OCI-LY3 (cell line): ENCODE results near the gene BCAS2.

Experiments
- H2AFZ ChIP-seq: fragments of 200-600, 300-600 bp; shearing (Covaris generic); 2 replicates; pipeline ENCODE4 v1.6.0; 2014; ENCODE audit warnings: antibody characterized with exemption, low read depth, low read length
- H3K27ac ChIP-seq: fragments of 200-600, 300-600 bp; sonication (generic); 2 replicates; pipeline ENCODE4 v1.5.1; 2014; ENCODE audit warnings: mild to moderate bottlenecking, low read length, moderate library complexity, mixed read lengths
- H3K27me3 ChIP-seq: fragments of 200-600, 300-600 bp; sonication (generic); 2 replicates; pipeline ENCODE4 v1.6.1; 2014; ENCODE audit warnings: low read depth, low read length, mixed read lengths
- H3K36me3 ChIP-seq: fragments of 200-600, 300-600 bp; sonication (generic); replicated peaks from 2 replicates; pipeline ENCODE3; 2014; ENCODE audit warnings: low read depth, low read length, mixed read lengths
- H3K4me1 ChIP-seq: fragments of 300-600, 200-600 bp; sonication (generic); 2 replicates; pipeline ENCODE4 v1.6.1; 2014; ENCODE audit warnings: low read length, mixed read lengths
- H3K4me2 ChIP-seq: fragments of 200-600, 300-600 bp; sonication (generic); 2 replicates; pipeline ENCODE4 v1.6.1; 2014; ENCODE audit warnings: low read length, mixed read lengths
- H3K4me3 ChIP-seq: fragments of 300-600, 200-600 bp; sonication (generic); 2 replicates; pipeline ENCODE4 v1.5.1; 2014; ENCODE audit warnings: antibody characterized with exemption, mild to moderate bottlenecking, low read length, moderate library complexity
- H3K79me2 ChIP-seq: fragments of 300-600, 200-600 bp; shearing (Covaris generic); 2 replicates; pipeline ENCODE4 v1.6.1; 2014; ENCODE audit warnings: mild to moderate bottlenecking, low read length, mixed read lengths
- H3K9ac ChIP-seq: fragments of 300-600, 200-600 bp; shearing (Covaris generic); 2 replicates; pipeline ENCODE4 v1.6.0; 2014; ENCODE audit warnings: mild to moderate bottlenecking, low read length, moderate library complexity
- H3K9me3 ChIP-seq: fragments of 200-600, 300-600 bp; shearing (Covaris generic); 2 replicates; pipeline ENCODE4 v1.6.1; 2014; ENCODE audit warnings: low read length, mixed read lengths; ENCODE audit not compliant: insufficient read depth
- H4K20me1 ChIP-seq: fragments of 200-600, 300-600 bp; sonication (generic); 2 replicates; pipeline ENCODE4 v1.6.1; 2016; ENCODE audit warnings: low read length, mixed read lengths; ENCODE audit not compliant: insufficient read depth
- EZH2phosphoT487 ChIP-seq: fragments of 200-600 bp; shearing (Covaris generic); IDR thresholded peaks from 2 replicates; pipeline ENCODE4 v1.6.1; 2018; ENCODE audit warnings: antibody characterized with exemption, mixed run types, low read depth
- TF ChIP-seq, protein P1 (sequence below): fragments of 200-600, 300-600 bp; sonication (generic); IDR thresholded peaks from 2 replicates; pipeline ENCODE4 v1.5.1; 2014; ENCODE audit warnings: antibody characterized with exemption, low read length, low read depth

BCAS2 gene

DNA sequence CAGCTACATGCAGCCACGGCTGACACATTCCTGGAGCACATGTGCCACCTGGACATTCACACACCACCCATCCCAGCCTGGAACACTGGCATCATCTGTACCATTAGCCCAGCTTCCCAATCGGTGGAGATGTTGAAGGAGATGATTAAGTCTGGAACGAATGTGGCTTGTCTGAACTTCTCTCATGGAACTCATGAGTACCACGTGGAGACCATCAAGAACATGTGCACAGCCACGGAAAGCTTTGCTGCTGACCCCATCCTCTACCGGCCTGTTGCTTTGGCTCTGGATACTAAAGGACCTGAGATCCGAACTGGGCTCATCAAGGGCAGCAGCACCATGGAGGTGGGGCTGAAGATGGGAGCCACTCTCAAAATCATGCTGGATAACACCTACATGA is 45.4 kb downstream of the BCAS2 start:
- Histone ChIP-seq H3K27me3 (no peaks in the 10 kb centered on the region), H3K9ac (no peak overlapping the region), H3K27ac (no peak overlapping the region), H3K4me2 (no peak overlapping the region), H3K36me3 (no peaks in the 10 kb centered on the region), H4K20me1 (no peaks in the 10 kb centered on the region), H2AFZ (no peak overlapping the region), H3K4me1 (no peaks in the 10 kb centered on the region; the same call in 1 of the 2 replicates), H3K9me3 (no peaks in the 10 kb centered on the region), H3K4me3 (no peak overlapping the region), H3K79me2 (no peaks in the 10 kb centered on the region)
- no peak for TF ChIP-seq EZH2phosphoT487
- TF ChIP-seq, protein P1, sequence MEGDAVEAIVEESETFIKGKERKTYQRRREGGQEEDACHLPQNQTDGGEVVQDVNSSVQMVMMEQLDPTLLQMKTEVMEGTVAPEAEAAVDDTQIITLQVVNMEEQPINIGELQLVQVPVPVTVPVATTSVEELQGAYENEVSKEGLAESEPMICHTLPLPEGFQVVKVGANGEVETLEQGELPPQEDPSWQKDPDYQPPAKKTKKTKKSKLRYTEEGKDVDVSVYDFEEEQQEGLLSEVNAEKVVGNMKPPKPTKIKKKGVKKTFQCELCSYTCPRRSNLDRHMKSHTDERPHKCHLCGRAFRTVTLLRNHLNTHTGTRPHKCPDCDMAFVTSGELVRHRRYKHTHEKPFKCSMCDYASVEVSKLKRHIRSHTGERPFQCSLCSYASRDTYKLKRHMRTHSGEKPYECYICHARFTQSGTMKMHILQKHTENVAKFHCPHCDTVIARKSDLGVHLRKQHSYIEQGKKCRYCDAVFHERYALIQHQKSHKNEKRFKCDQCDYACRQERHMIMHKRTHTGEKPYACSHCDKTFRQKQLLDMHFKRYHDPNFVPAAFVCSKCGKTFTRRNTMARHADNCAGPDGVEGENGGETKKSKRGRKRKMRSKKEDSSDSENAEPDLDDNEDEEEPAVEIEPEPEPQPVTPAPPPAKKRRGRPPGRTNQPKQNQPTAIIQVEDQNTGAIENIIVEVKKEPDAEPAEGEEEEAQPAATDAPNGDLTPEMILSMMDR: no peak

DNA sequence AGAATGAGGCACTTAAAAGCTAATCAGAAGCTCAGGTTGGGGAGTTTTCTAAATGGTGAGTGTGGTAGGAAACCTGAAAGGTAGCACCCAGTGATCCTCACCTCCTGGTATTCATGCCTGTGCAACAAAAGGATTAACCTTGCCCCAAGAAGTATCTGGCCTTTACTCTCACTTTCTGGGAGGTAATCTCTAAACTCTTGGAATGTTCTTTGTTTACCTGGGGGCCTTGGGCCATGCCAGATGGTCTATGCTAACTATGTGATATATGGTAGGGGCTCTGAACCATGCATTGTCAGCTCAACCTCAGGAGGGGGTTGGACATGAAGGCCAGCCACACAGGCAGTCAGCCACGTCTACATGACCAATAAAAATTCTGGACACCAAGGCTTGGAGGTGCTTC is 46.0 kb downstream of the BCAS2 start:
- H3K4me3 ChIP-seq: no peak overlapping the region
- no peak overlapping the region for H3K27ac ChIP-seq
- no peak overlapping the region for H2AFZ ChIP-seq
- H3K79me2 ChIP-seq: no peaks in the 10 kb centered on the region
- H3K4me2 ChIP-seq: no peak overlapping the region
- no peak for TF ChIP-seq EZH2phosphoT487
- TF ChIP-seq, protein P1: no peak
- no peaks in the 10 kb centered on the region for H4K20me1 ChIP-seq
- no peaks in the 10 kb centered on the region; the same call in 1 of the 2 replicates for H3K4me1 ChIP-seq
- H3K9me3 ChIP-seq: no peaks in the 10 kb centered on the region
- no peak overlapping the region for H3K9ac ChIP-seq
- H3K36me3 ChIP-seq: no peaks in the 10 kb centered on the region
- H3K27me3 ChIP-seq: no peaks in the 10 kb centered on the region

DNA sequence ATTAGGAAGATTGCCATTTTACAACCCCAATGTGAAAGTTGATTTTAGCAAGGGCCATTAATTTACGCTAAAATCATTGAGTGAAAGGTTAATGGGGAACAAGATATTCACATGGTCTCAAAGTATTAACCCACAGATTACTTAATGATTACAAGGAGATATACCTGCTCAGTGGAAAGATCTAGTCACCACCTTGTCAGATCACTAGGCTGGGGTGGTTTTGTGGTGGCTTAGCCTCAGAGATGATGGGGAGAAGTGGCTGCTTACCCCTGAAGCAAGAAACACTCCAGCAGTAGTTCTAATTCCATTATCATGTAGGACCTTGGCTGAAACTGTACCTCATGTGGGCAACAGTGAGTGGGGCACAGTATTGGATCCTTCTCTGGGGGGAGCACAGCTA is 50.3 kb downstream of the BCAS2 start:
- no peaks in the 10 kb centered on the region for H3K36me3 ChIP-seq
- H3K9me3 ChIP-seq: no peaks in the 10 kb centered on the region
- no peaks in the 10 kb centered on the region; the same call in 1 of the 2 replicates for H3K4me1 ChIP-seq
- no peaks in the 10 kb centered on the region for H3K27me3 ChIP-seq
- H3K79me2 ChIP-seq: no peaks in the 10 kb centered on the region
- no peak overlapping the region for H3K4me2 ChIP-seq
- H3K4me3 ChIP-seq: no peak overlapping the region
- H2AFZ ChIP-seq: no peak overlapping the region
- H4K20me1 ChIP-seq: no peaks in the 10 kb centered on the region
- no peak overlapping the region for H3K27ac ChIP-seq
- TF ChIP-seq, protein P1: no peak
- no peak for TF ChIP-seq EZH2phosphoT487
- no peak overlapping the region for H3K9ac ChIP-seq

DNA sequence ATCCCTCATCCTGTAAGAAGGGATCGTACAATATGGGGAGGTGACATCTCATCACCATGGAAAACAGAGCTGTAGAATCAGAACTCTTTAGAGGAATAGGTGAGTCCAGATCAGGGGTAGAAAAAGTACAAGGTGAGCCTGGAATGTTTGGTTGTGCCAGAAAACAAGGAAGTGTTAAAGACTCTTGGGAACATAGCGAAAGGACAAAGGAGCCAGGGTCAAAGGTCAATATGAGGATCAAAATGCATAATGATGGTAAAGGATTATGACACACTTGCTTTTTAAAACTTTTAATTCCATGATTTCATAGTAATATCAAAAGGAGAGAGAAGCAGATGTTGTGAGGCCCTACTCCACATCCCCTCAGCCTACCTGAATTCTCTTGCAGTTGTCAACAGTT is 51.2 kb downstream of the BCAS2 start:
- H3K4me1 ChIP-seq: no peaks in the 10 kb centered on the region; the same call in 1 of the 2 replicates
- no peaks in the 10 kb centered on the region for H3K36me3 ChIP-seq
- H2AFZ ChIP-seq: no peak overlapping the region
- no peaks in the 10 kb centered on the region for H3K27me3 ChIP-seq
- no peak overlapping the region for H3K4me3 ChIP-seq
- no peak overlapping the region for H3K27ac ChIP-seq
- H3K9me3 ChIP-seq: no peaks in the 10 kb centered on the region
- no peak overlapping the region for H3K4me2 ChIP-seq
- no peak overlapping the region for H3K9ac ChIP-seq
- no peak for TF ChIP-seq EZH2phosphoT487
- TF ChIP-seq, protein P1: no peak
- H3K79me2 ChIP-seq: no peaks in the 10 kb centered on the region
- no peaks in the 10 kb centered on the region for H4K20me1 ChIP-seq
